ENCODE results near the gene PDLIM4. TPM values are rescaled to one million over a fixed set of nuclear protein-coding genes. Genes with fewer than 3 reads are reported as not detected.

The PDLIM4 gene
- polyA plus RNA-seq, 3 donors: 15.5 to 20.5 (median 16.3) TPM

- no peak for DNase-seq
These were observed 10.7 kb upstream of the PDLIM4 start for GRCh38 chr5:132246806-132247205.

GRCh38 chr5:132250547-132250946 is 6.9 kb upstream of the PDLIM4 start:
- DNase-seq: no peak

- no peak for DNase-seq
These were observed 6.2 kb upstream of the PDLIM4 start for GRCh38 chr5:132251220-132251725.

- DNase-seq: no peak
These were observed 4.5 kb upstream of the PDLIM4 start for GRCh38 chr5:132253008-132253441.

GRCh38 chr5:132253452-132254320 is 3.8 kb upstream of the PDLIM4 start:
- no peak for DNase-seq

GRCh38 chr5:132254321-132254977 is 3.0 kb upstream of the PDLIM4 start:
- no peak for DNase-seq

GRCh38 chr5:132256086-132256782 is 1.3 kb upstream of the PDLIM4 start:
- no peak for DNase-seq

GRCh38 chr5:132256783-132257130 is 739 bp upstream of the PDLIM4 start:
- no peak for DNase-seq

GRCh38 chr5:132258102-132259068 is 889 bp downstream of the PDLIM4 start:
- no peak for DNase-seq

GRCh38 chr5:132259069-132259851 is 1.8 kb downstream of the PDLIM4 start:
- DNase-seq: no peak

GRCh38 chr5:132260051-132260450 is 2.6 kb downstream of the PDLIM4 start:
- no peak for DNase-seq

- DNase-seq: no peak
These were observed 3.4 kb downstream of the PDLIM4 start for GRCh38 chr5:132260714-132261551.

- DNase-seq: no peak
These were observed 4.7 kb downstream of the PDLIM4 start for GRCh38 chr5:132261881-132262845.

- no peak for DNase-seq
These were observed 5.5 kb downstream of the PDLIM4 start for GRCh38 chr5:132262882-132263547.

- no peak for DNase-seq
These were observed 6.2 kb downstream of the PDLIM4 start for GRCh38 chr5:132263548-132264261.

- no peak for DNase-seq
These were observed 7.2 kb downstream of the PDLIM4 start for GRCh38 chr5:132264546-132265335.

Measured in renal pelvis (tissue), 4 donors.